ENCODE measurements around the gene ALG1L2. TPM values are rescaled to one million over a fixed set of nuclear protein-coding genes. Genes with fewer than 3 reads are reported as not detected.
"Not testable (repeated sequence)": the region's sequence is repeated elsewhere in the genome, so short reads cannot be mapped to it uniquely, and the experiment has no call there.

The ALG1L2 gene
- polyA plus RNA-seq, 1 of the 3 experiments (the other 2 are of a cell fraction) = not detected

- POLR2A ChIA-PET; CTCF ChIA-PET; H3K27ac ChIP-seq (ENCODE audit: low read depth in 2 of 2, low read length in 1 of 2); H3K9ac ChIP-seq; H3K27me3 ChIP-seq (ENCODE audit: insufficient read depth); H3K9me2 ChIP-seq; H3K36me3 ChIP-seq (replicated peaks in 1 of 2; ENCODE audit: control insufficient read depth in 1 of 2, insufficient read depth in 2 of 2, low read length in 1 of 2); H3K9me3 ChIP-seq; DNase-seq; H4K20me1 ChIP-seq (ENCODE audit: insufficient read depth); H3K4me2 ChIP-seq; H3K4me1 ChIP-seq (ENCODE audit: control insufficient read depth in 1 of 2, insufficient read depth in 2 of 2, low read depth in 1 of 2, low read length in 1 of 2); H3F3A ChIP-seq (replicated peaks; ENCODE audit: insufficient read depth); H3K4me3 ChIP-seq (ENCODE audit: low read depth in 2 of 2, low read length in 1 of 2); H2AFZ ChIP-seq (ENCODE audit: low read depth); H3K79me2 ChIP-seq (ENCODE audit: insufficient read depth): not testable (repeated sequence)
- 66% methylated on average over 7 of the region's 8 CpGs for WGBS (ENCODE audit: low lambda C conversion rate)
Observed at GRCh38 chr3:130138992-130139391, 57.4 kb downstream of the ALG1L2 start.

- H3K4me3 ChIP-seq (ENCODE audit: low read depth in 2 of 2, low read length in 1 of 2); H2AFZ ChIP-seq (ENCODE audit: low read depth); CTCF ChIA-PET; H3K9me2 ChIP-seq; H3K36me3 ChIP-seq (replicated peaks in 1 of 2; ENCODE audit: control insufficient read depth in 1 of 2, insufficient read depth in 2 of 2, low read length in 1 of 2); H3K4me1 ChIP-seq (ENCODE audit: control insufficient read depth in 1 of 2, insufficient read depth in 2 of 2, low read depth in 1 of 2, low read length in 1 of 2); POLR2A ChIA-PET; H3K27me3 ChIP-seq (ENCODE audit: insufficient read depth); H4K20me1 ChIP-seq (ENCODE audit: insufficient read depth); DNase-seq; H3K27ac ChIP-seq (ENCODE audit: low read depth in 2 of 2, low read length in 1 of 2); H3F3A ChIP-seq (replicated peaks; ENCODE audit: insufficient read depth); H3K9me3 ChIP-seq; H3K79me2 ChIP-seq (ENCODE audit: insufficient read depth); H3K9ac ChIP-seq; H3K4me2 ChIP-seq: not testable (repeated sequence)
- 61% methylated on average over 16 of the region's 16 CpGs for WGBS (ENCODE audit: low lambda C conversion rate)
Observed at GRCh38 chr3:130140756-130141155, 59.1 kb downstream of the ALG1L2 start.

GRCh38 chr3:130143648-130144327 is 62.2 kb downstream of the ALG1L2 start:
- H3F3A ChIP-seq (replicated peaks; ENCODE audit: insufficient read depth); H3K4me3 ChIP-seq (ENCODE audit: low read depth in 2 of 2, low read length in 1 of 2); POLR2A ChIA-PET; H3K9ac ChIP-seq; H4K20me1 ChIP-seq (ENCODE audit: insufficient read depth); H3K4me1 ChIP-seq (ENCODE audit: control insufficient read depth in 1 of 2, insufficient read depth in 2 of 2, low read depth in 1 of 2, low read length in 1 of 2); H3K27ac ChIP-seq (ENCODE audit: low read depth in 2 of 2, low read length in 1 of 2); H3K4me2 ChIP-seq; H3K9me3 ChIP-seq; H2AFZ ChIP-seq (ENCODE audit: low read depth); CTCF ChIA-PET; H3K9me2 ChIP-seq; H3K79me2 ChIP-seq (ENCODE audit: insufficient read depth); H3K27me3 ChIP-seq (ENCODE audit: insufficient read depth); H3K36me3 ChIP-seq (replicated peaks in 1 of 2; ENCODE audit: control insufficient read depth in 1 of 2, insufficient read depth in 2 of 2, low read length in 1 of 2): not testable (repeated sequence)
- TF ChIP-seq CTCF (IDR thresholded peaks at IDR 0.05) = peak; percentile 47
- WGBS (ENCODE audit: low lambda C conversion rate) = 37% methylated on average over 11 of the region's 13 CpGs
- DNase-seq = peak; percentile 5

GRCh38 chr3:130144328-130144650 is 62.7 kb downstream of the ALG1L2 start:
- CTCF ChIA-PET; H3K9ac ChIP-seq; DNase-seq; H2AFZ ChIP-seq (ENCODE audit: low read depth); H3K9me3 ChIP-seq; H4K20me1 ChIP-seq (ENCODE audit: insufficient read depth); H3K4me2 ChIP-seq; H3K36me3 ChIP-seq (replicated peaks in 1 of 2; ENCODE audit: control insufficient read depth in 1 of 2, insufficient read depth in 2 of 2, low read length in 1 of 2); POLR2A ChIA-PET; H3F3A ChIP-seq (replicated peaks; ENCODE audit: insufficient read depth); H3K27ac ChIP-seq (ENCODE audit: low read depth in 2 of 2, low read length in 1 of 2); H3K9me2 ChIP-seq; H3K4me1 ChIP-seq (ENCODE audit: control insufficient read depth in 1 of 2, insufficient read depth in 2 of 2, low read depth in 1 of 2, low read length in 1 of 2); H3K4me3 ChIP-seq (ENCODE audit: low read depth in 2 of 2, low read length in 1 of 2); H3K27me3 ChIP-seq (ENCODE audit: insufficient read depth); H3K79me2 ChIP-seq (ENCODE audit: insufficient read depth): not testable (repeated sequence)
- 90% methylated on average over 9 of the region's 9 CpGs for WGBS (ENCODE audit: low lambda C conversion rate)

GRCh38 chr3:130145456-130145855 is 63.8 kb downstream of the ALG1L2 start:
- DNase-seq; H3K9me3 ChIP-seq; H3K4me1 ChIP-seq (ENCODE audit: control insufficient read depth in 1 of 2, insufficient read depth in 2 of 2, low read depth in 1 of 2, low read length in 1 of 2); H3K79me2 ChIP-seq (ENCODE audit: insufficient read depth); H3K4me2 ChIP-seq; H3K27ac ChIP-seq (ENCODE audit: low read depth in 2 of 2, low read length in 1 of 2); H4K20me1 ChIP-seq (ENCODE audit: insufficient read depth); H3K9me2 ChIP-seq; CTCF ChIA-PET; H3K4me3 ChIP-seq (ENCODE audit: low read depth in 2 of 2, low read length in 1 of 2); H2AFZ ChIP-seq (ENCODE audit: low read depth); H3F3A ChIP-seq (replicated peaks; ENCODE audit: insufficient read depth); H3K27me3 ChIP-seq (ENCODE audit: insufficient read depth); H3K9ac ChIP-seq; H3K36me3 ChIP-seq (replicated peaks in 1 of 2; ENCODE audit: control insufficient read depth in 1 of 2, insufficient read depth in 2 of 2, low read length in 1 of 2); POLR2A ChIA-PET: not testable (repeated sequence)
- WGBS (ENCODE audit: low lambda C conversion rate) = 66% methylated on average over 5 of the region's 5 CpGs

GRCh38 chr3:130146465-130146864 is 64.8 kb downstream of the ALG1L2 start:
- H3K4me2 ChIP-seq; H4K20me1 ChIP-seq (ENCODE audit: insufficient read depth); H3K27me3 ChIP-seq (ENCODE audit: insufficient read depth); H3K79me2 ChIP-seq (ENCODE audit: insufficient read depth); H3K36me3 ChIP-seq (replicated peaks in 1 of 2; ENCODE audit: control insufficient read depth in 1 of 2, insufficient read depth in 2 of 2, low read length in 1 of 2); DNase-seq; CTCF ChIA-PET; H2AFZ ChIP-seq (ENCODE audit: low read depth); H3K27ac ChIP-seq (ENCODE audit: low read depth in 2 of 2, low read length in 1 of 2); H3K4me1 ChIP-seq (ENCODE audit: control insufficient read depth in 1 of 2, insufficient read depth in 2 of 2, low read depth in 1 of 2, low read length in 1 of 2); H3K9ac ChIP-seq; H3F3A ChIP-seq (replicated peaks; ENCODE audit: insufficient read depth); H3K9me2 ChIP-seq; POLR2A ChIA-PET; H3K9me3 ChIP-seq; H3K4me3 ChIP-seq (ENCODE audit: low read depth in 2 of 2, low read length in 1 of 2): not testable (repeated sequence)
- WGBS (ENCODE audit: low lambda C conversion rate) = 68% methylated on average over 3 of the region's 6 CpGs

Data from SK-N-SH (cell line).